ENCODE data around the gene DIP2C. TPM values are rescaled to one million over a fixed set of nuclear protein-coding genes. Genes with fewer than 3 reads are reported as not detected.

DIP2C gene
- total and polyA plus RNA-seq, 2 donors (not counting 1 experiment from before 2014, with no cell fraction given), result 1.3 to 1.9 TPM

GRCh38 chr10:677750-678661 lies 11.5 kb downstream of the DIP2C start:
- H3K27ac ChIP-seq (ENCODE audit: low read length in 2 of 2), result no peak overlapping the region
- Mint-ChIP-seq H3K27ac (no peak overlapping the region), H3K9me3 (ENCODE audit: insufficient read depth) (no peaks in the 10 kb centered on the region), H3K27me3 (peaks cover 8% of the 10 kb centered on the region), H3K4me3 (no peak overlapping the region), H3K4me1 (no peaks in the 10 kb centered on the region)
- ATAC-seq (ENCODE audit: low read depth) (no peak), DNase-seq (no peak)
- no peak overlapping the region for H2AFZ ChIP-seq (ENCODE audit: insufficient read depth, low read depth, low read length, poor library complexity, severe bottlenecking)
- intact Hi-C loops (cut with micrococcal nuclease), result no loop called here
- no peaks in the 10 kb centered on the region for H3K4me1 ChIP-seq (ENCODE audit: control insufficient read depth in 2 of 2, insufficient read depth in 2 of 2, low read length in 2 of 2)
- CTCF ChIA-PET, result no interaction called here
- H3K9me3 ChIP-seq (ENCODE audit: control extremely low read depth in 1 of 3, control insufficient read depth in 2 of 3, insufficient read depth in 1 of 3, low read length in 2 of 3), result no peaks in the 10 kb centered on the region
- H3K27me3 ChIP-seq (replicated peaks in 1 of 4; ENCODE audit: control extremely low read depth in 1 of 4, control insufficient read depth in 3 of 4, insufficient read depth in 4 of 4, low read length in 3 of 4), result peaks cover 0 to 4% (median 0%) of the 10 kb centered on the region in 4 experiments
- 87% methylated on average over 19 of the region's 22 CpGs for WGBS (ENCODE audit: insufficient coverage)
- H3K4me2 ChIP-seq (replicated peaks; ENCODE audit: low read depth, low read length, poor library complexity, severe bottlenecking), result no peak overlapping the region
- H3K79me2 ChIP-seq (ENCODE audit: control insufficient read depth, insufficient read depth, low read length), result no peaks in the 10 kb centered on the region
- no peak for TF ChIP-seq EZH2 (IDR thresholded peaks at IDR 0.05; ENCODE audit: borderline replicate concordance, insufficient read depth, low read depth, low read length, poor library complexity, severe bottlenecking)
- TF ChIP-seq CTCF (IDR thresholded peaks at IDR 0.05), result no peak
- no peaks in the 10 kb centered on the region for H3K36me3 ChIP-seq (replicated peaks in 1 of 2; ENCODE audit: control extremely low read depth in 1 of 2, control insufficient read depth in 1 of 2, extremely low read depth in 1 of 2, insufficient read depth in 2 of 2, low read length in 1 of 2)
- H3K4me3 ChIP-seq (ENCODE audit: control extremely low read depth in 1 of 5, extremely low read depth in 1 of 5, insufficient read depth in 1 of 5, low read depth in 2 of 5, low read length in 4 of 5), result no peak overlapping the region
- POLR2A ChIA-PET, result no interaction called here
- no peak overlapping the region for H3K9ac ChIP-seq (ENCODE audit: low read length)
- H4K20me1 ChIP-seq (ENCODE audit: control insufficient read depth, insufficient read depth, low read length, poor library complexity, severe bottlenecking), result no peaks in the 10 kb centered on the region

- Histone ChIP-seq H3K27me3 (replicated peaks in 1 of 4; ENCODE audit: control extremely low read depth in 1 of 4, control insufficient read depth in 3 of 4, insufficient read depth in 4 of 4, low read length in 3 of 4) (peaks cover 0 to 4% (median 0%) of the 10 kb centered on the region in 4 experiments), H3K9ac (ENCODE audit: low read length) (no peak overlapping the region), H3K4me3 (ENCODE audit: control extremely low read depth in 1 of 5, extremely low read depth in 1 of 5, insufficient read depth in 1 of 5, low read depth in 2 of 5, low read length in 4 of 5) (no peak overlapping the region), H3K36me3 (replicated peaks in 1 of 2; ENCODE audit: control extremely low read depth in 1 of 2, control insufficient read depth in 1 of 2, extremely low read depth in 1 of 2, insufficient read depth in 2 of 2, low read length in 1 of 2) (no peaks in the 10 kb centered on the region), H3K79me2 (ENCODE audit: control insufficient read depth, insufficient read depth, low read length) (no peaks in the 10 kb centered on the region), H2AFZ (ENCODE audit: insufficient read depth, low read depth, low read length, poor library complexity, severe bottlenecking) (no peak overlapping the region), H3K9me3 (ENCODE audit: control extremely low read depth in 1 of 3, control insufficient read depth in 2 of 3, insufficient read depth in 1 of 3, low read length in 2 of 3) (no peaks in the 10 kb centered on the region), H3K4me1 (ENCODE audit: control insufficient read depth in 2 of 2, insufficient read depth in 2 of 2, low read length in 2 of 2) (no peaks in the 10 kb centered on the region), H3K27ac (ENCODE audit: low read length in 2 of 2) (no peak overlapping the region), H3K4me2 (replicated peaks; ENCODE audit: low read depth, low read length, poor library complexity, severe bottlenecking) (no peak overlapping the region), H4K20me1 (ENCODE audit: control insufficient read depth, insufficient read depth, low read length, poor library complexity, severe bottlenecking) (no peaks in the 10 kb centered on the region)
- POLR2A ChIA-PET, result no interaction called here
- Mint-ChIP-seq H3K27ac (no peak overlapping the region), H3K4me3 (no peak overlapping the region), H3K27me3 (peaks cover 6% of the 10 kb centered on the region), H3K4me1 (no peaks in the 10 kb centered on the region), H3K9me3 (ENCODE audit: insufficient read depth) (no peaks in the 10 kb centered on the region)
- TF ChIP-seq EZH2 (IDR thresholded peaks at IDR 0.05; ENCODE audit: borderline replicate concordance, insufficient read depth, low read depth, low read length, poor library complexity, severe bottlenecking) (no peak), CTCF (IDR thresholded peaks at IDR 0.05) (no peak)
- intact Hi-C loops (cut with micrococcal nuclease), result no loop called here
- no CpG with 5 or more reads among the region's 1 CpG for WGBS (ENCODE audit: insufficient coverage)
- CTCF ChIA-PET, result no interaction called here
- no peak for DNase-seq
- no peak for ATAC-seq (ENCODE audit: low read depth)
These were observed 12.4 kb downstream of the DIP2C start for GRCh38 chr10:677038-677437.
